ENCODE data around the gene APLP2. TPM values are rescaled to one million over a fixed set of nuclear protein-coding genes. Genes with fewer than 3 reads are reported as not detected.

Gene APLP2
- total RNA-seq, 1 experiment from 2014 or later: 350 TPM

DNA sequence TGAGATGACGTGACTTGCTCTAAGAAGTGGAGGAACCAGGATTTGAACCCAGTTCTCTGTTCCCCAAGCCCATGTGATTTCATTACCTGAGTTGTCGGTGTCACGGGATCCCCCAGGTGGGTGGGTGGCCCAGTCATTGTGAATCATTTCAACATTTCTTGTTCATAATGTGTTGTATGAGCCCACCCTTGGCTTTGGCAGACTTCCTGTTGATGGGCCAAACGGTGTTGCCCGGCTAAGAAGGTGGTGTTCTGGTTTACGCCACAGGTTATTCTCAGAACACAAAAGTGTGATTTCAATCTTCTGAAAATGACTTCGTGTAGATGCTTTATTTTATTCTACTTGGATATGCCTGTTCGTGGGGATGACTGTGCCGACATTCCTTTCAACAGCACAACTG, 68.3 kb downstream of the APLP2 start:
- no peak for DNase-seq
- no TSS peak for BruUV-seq (replicated peaks)
- H3K9me2 ChIP-seq (ENCODE audit: insufficient read depth): no peaks in the 10 kb centered on the region
- no peaks in the 10 kb centered on the region for H3K27me3 ChIP-seq (ENCODE audit: insufficient read depth, low read depth)
- CTCF ChIA-PET: no interaction called here
- H3K36me3 ChIP-seq (ENCODE audit: low read depth): peaks cover 12% of the 10 kb centered on the region; the same call in 1 of the 2 replicates
- H3K9me3 ChIP-seq (ENCODE audit: insufficient read depth, low read depth): no peaks in the 10 kb centered on the region
- no peak overlapping the region for H3K4me3 ChIP-seq
- intact Hi-C loops (cut with micrococcal nuclease; ENCODE audit: unreplicated experiment): no loop called here
- no peak overlapping the region for H3K27ac ChIP-seq
- H3K79me2 ChIP-seq (ENCODE audit: low read depth): peaks cover 12% of the 10 kb centered on the region; the same call in 1 of the 2 replicates
- no peaks in the 10 kb centered on the region; the same call in 1 of the 2 replicates for H4K20me1 ChIP-seq (ENCODE audit: insufficient read depth)
- peaks cover 30% of the 10 kb centered on the region; the same call in 1 of the 2 replicates for H3F3A ChIP-seq (ENCODE audit: insufficient read depth, low read depth)
- TF ChIP-seq EZH2 (IDR thresholded peaks at IDR 0.05; ENCODE audit: low read depth): no peak
- TF ChIP-seq, protein P1, sequence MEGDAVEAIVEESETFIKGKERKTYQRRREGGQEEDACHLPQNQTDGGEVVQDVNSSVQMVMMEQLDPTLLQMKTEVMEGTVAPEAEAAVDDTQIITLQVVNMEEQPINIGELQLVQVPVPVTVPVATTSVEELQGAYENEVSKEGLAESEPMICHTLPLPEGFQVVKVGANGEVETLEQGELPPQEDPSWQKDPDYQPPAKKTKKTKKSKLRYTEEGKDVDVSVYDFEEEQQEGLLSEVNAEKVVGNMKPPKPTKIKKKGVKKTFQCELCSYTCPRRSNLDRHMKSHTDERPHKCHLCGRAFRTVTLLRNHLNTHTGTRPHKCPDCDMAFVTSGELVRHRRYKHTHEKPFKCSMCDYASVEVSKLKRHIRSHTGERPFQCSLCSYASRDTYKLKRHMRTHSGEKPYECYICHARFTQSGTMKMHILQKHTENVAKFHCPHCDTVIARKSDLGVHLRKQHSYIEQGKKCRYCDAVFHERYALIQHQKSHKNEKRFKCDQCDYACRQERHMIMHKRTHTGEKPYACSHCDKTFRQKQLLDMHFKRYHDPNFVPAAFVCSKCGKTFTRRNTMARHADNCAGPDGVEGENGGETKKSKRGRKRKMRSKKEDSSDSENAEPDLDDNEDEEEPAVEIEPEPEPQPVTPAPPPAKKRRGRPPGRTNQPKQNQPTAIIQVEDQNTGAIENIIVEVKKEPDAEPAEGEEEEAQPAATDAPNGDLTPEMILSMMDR (conservative IDR thresholded peaks at IDR 0.05): no peak
- H2AFZ ChIP-seq: no peak overlapping the region
- no peak overlapping the region for H3K4me2 ChIP-seq
- POLR2A ChIA-PET (ENCODE audit: unreplicated experiment): no interaction called here
- H3K4me1 ChIP-seq (replicated peaks; ENCODE audit: insufficient read depth): no peaks in the 10 kb centered on the region

DNA sequence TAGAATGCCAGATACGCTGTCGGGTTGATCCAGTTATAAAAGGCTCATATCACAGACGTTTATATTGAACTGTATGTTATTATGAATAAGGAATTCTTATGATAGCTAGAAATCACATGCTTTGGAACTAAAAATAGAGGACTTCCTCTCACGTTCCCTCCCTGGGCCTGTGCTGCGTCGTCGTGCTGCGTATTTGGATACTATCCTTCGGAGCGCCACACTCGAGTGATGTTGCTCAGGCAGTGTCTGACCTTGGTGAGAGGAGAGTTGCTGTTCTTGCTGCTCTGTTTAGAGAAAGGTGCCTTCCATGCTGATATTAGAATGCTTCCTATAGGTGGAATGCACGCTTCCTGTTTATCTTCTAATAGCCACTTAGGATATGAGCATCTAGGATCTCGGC, 69.7 kb downstream of the APLP2 start:
- H2AFZ ChIP-seq: no peak overlapping the region
- peaks cover 25% of the 10 kb centered on the region; the same call in 1 of the 2 replicates for H3F3A ChIP-seq (ENCODE audit: insufficient read depth, low read depth)
- DNase-seq: no peak
- peaks cover 11% of the 10 kb centered on the region for H3K36me3 ChIP-seq (ENCODE audit: low read depth)
- POLR2A ChIA-PET (ENCODE audit: unreplicated experiment): no interaction called here
- no peaks in the 10 kb centered on the region for H3K9me3 ChIP-seq (ENCODE audit: insufficient read depth, low read depth)
- no TSS peak for BruUV-seq (replicated peaks)
- H3K4me2 ChIP-seq: no peak overlapping the region
- TF ChIP-seq, protein P1 (conservative IDR thresholded peaks at IDR 0.05): no peak
- no peak for TF ChIP-seq EZH2 (IDR thresholded peaks at IDR 0.05; ENCODE audit: low read depth)
- H3K9me2 ChIP-seq (ENCODE audit: insufficient read depth): no peaks in the 10 kb centered on the region
- intact Hi-C loops (cut with micrococcal nuclease; ENCODE audit: unreplicated experiment): no loop called here
- CTCF ChIA-PET: no interaction called here
- H3K79me2 ChIP-seq (ENCODE audit: low read depth): 0 out of 2 replicates have a peak, but pooled peaks cover 5% of the 10 kb centered on the region
- no peak overlapping the region for H3K4me3 ChIP-seq
- peaks cover 2% of the 10 kb centered on the region; the same call in 1 of the 2 replicates for H3K4me1 ChIP-seq (replicated peaks; ENCODE audit: insufficient read depth)
- H4K20me1 ChIP-seq (ENCODE audit: insufficient read depth): no peaks in the 10 kb centered on the region; the same call in 1 of the 2 replicates
- H3K27me3 ChIP-seq (ENCODE audit: insufficient read depth, low read depth): no peaks in the 10 kb centered on the region
- no peak overlapping the region for H3K27ac ChIP-seq

DNA sequence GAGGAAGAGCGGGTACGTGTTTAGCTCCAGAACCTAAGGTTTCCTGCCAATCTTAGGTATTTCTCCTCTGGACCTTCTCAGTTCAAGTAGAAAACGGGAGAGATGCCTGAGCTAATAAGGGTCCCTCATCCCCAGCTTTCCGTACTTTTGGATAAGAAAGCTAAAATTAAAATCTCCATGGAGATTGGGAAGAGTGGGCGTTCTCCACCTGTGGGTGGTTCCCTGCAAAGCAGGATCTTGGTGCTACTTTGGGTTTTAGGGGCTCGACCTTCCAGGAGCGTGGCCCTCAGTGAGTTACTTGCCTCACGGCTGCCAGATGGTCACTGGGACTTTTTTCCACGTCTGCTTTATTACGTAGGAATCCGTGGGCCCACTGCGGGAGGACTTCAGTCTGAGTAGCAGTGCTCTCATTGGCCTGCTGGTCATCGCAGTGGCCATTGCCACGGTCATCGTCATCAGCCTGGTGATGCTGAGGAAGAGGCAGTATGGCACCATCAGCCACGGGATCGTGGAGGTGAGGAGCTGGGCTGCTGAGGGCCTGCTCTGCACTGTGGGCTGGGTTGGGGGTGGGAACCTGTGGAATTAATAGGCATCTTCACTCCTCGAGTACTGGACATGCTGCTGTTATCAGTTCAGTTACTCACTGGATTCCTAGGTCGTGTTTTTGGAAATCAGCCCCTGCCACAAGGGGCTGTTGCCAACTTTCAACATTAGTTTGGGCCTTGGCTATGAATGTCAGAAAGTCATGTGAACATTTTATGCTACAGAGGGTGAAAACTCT, 72.1 kb downstream of the APLP2 start:
- no peak for DNase-seq
- no TSS peak for BruUV-seq (replicated peaks)
- Histone ChIP-seq H3K36me3 (ENCODE audit: low read depth) (peaks cover 14% of the 10 kb centered on the region), H3F3A (ENCODE audit: insufficient read depth, low read depth) (peaks cover 42% of the 10 kb centered on the region), H3K27me3 (ENCODE audit: insufficient read depth, low read depth) (no peaks in the 10 kb centered on the region), H3K9me3 (ENCODE audit: insufficient read depth, low read depth) (no peaks in the 10 kb centered on the region), H3K27ac (no peak overlapping the region), H3K4me2 (no peak overlapping the region), H3K4me3 (no peak overlapping the region), H3K4me1 (replicated peaks; ENCODE audit: insufficient read depth) (peaks cover 21% of the 10 kb centered on the region), H2AFZ (no peak overlapping the region), H4K20me1 (ENCODE audit: insufficient read depth) (no peaks in the 10 kb centered on the region; the same call in 1 of the 2 replicates), H3K79me2 (ENCODE audit: low read depth) (no peaks in the 10 kb centered on the region), H3K9me2 (ENCODE audit: insufficient read depth) (no peaks in the 10 kb centered on the region)
- TF ChIP-seq EZH2 (IDR thresholded peaks at IDR 0.05; ENCODE audit: low read depth): no peak
- TF ChIP-seq, protein P1 (conservative IDR thresholded peaks at IDR 0.05): no peak
- POLR2A ChIA-PET (ENCODE audit: unreplicated experiment): no interaction called here
- intact Hi-C loops (cut with micrococcal nuclease; ENCODE audit: unreplicated experiment): no loop called here
- CTCF ChIA-PET: no interaction called here

All from PC-9 (cell line).